Neutrophil (primary cell): ENCODE results near the gene TMEM131.

Experiments
- H3K27ac ChIP-seq: fragments of 200-600 bp; sonication (generic); 2 replicates; pipeline ENCODE4 v1.5.1; 2016; ENCODE audit warnings: mild to moderate bottlenecking, moderate library complexity
- H3K27me3 ChIP-seq: fragments of 200-600 bp; sonication (generic); 2 replicates; pipeline ENCODE4 v1.6.0; 2016; ENCODE audit warnings: mild to moderate bottlenecking
- H3K36me3 ChIP-seq: fragments of 200-600 bp; sonication (generic); 2 replicates; pipeline ENCODE4 v1.5.1; 2017
- H3K4me1 ChIP-seq, 2 experiments: fragments of 200-600 bp in 1 of 2; sonication (generic) in 1 of 2; 1 replicate in 1 of 2; 2 replicates in 1 of 2; pipeline versions ENCODE4 v1.5.1 to v1.6.1; 2013 to 2016; ENCODE audit warnings: low read depth in 1 of 2, low read length in 1 of 2, mild to moderate bottlenecking in 1 of 2, moderate library complexity in 1 of 2; ENCODE audit not compliant: control insufficient read depth in 1 of 2, insufficient read depth in 1 of 2
- H3K4me3 ChIP-seq, 2 experiments: fragments of 200-600 bp in 1 of 2; sonication (generic) in 1 of 2; 1 replicate in 1 of 2; 2 replicates in 1 of 2; pipeline ENCODE4 v1.5.1; 2013 to 2016; ENCODE audit warnings: low read depth in 1 of 2, low read length in 1 of 2, mild to moderate bottlenecking in 1 of 2, moderate library complexity in 1 of 2
- H3K9me3 ChIP-seq: fragments of 200-600 bp; sonication (generic); 2 replicates; pipeline ENCODE4 v1.5.1; 2016
- CTCF ChIP-seq: fragments of 200-600 bp; sonication (generic); IDR thresholded peaks from 2 replicates; pipeline ENCODE4 v1.5.1; 2016; ENCODE audit warnings: antibody characterized with exemption

Gene TMEM131

GRCh38 chr2:97935719-97936161 is 60.0 kb downstream of the TMEM131 start:
- Histone ChIP-seq H3K36me3 (no peaks in the 10 kb centered on the region), H3K4me3 (no peak overlapping the region), H3K27ac (no peak overlapping the region), H3K4me1 (peaks cover 15 to 24% of the 10 kb centered on the region in 2 experiments), H3K9me3 (no peaks in the 10 kb centered on the region), H3K27me3 (no peaks in the 10 kb centered on the region)
- TF ChIP-seq CTCF = no peak

DNA sequence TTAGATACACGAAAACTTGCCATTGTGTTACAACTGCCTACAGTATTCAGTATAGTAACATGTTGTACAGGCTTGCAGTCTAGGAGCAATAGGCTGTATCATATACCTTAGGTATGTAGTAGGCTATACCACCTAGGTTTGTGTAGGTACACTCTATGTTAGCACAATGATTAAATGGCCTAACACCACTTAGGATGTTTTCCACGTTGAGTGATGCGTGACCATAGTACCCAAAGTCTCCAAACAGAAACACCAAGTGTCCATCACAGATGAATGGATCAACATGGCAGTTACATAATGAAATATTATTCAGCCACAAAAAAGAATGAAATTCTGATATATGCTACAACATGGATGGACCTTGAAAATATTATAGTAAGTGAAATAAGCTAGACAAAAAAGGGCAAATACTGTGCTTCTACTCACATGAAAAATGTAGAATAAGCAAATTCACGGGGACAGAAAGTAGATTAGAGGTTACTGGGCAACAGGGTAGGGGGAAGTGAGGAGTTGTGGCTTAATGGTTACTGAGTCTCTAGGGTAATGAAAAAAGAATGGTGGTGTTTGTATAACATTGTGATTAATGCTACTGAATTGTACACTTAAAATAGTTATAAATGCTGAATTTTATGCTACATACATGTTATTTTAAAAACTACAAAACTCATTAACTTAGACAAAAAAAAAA is 62.6 kb downstream of the TMEM131 start:
- no peaks in the 10 kb centered on the region for H3K36me3 ChIP-seq
- H3K4me3 ChIP-seq = no peak overlapping the region
- peaks cover 31 to 40% of the 10 kb centered on the region in 2 experiments for H3K4me1 ChIP-seq
- no peak for TF ChIP-seq CTCF
- no peaks in the 10 kb centered on the region for H3K27me3 ChIP-seq
- no peaks in the 10 kb centered on the region for H3K9me3 ChIP-seq
- H3K27ac ChIP-seq = peak overlapping the region; percentile 86

DNA sequence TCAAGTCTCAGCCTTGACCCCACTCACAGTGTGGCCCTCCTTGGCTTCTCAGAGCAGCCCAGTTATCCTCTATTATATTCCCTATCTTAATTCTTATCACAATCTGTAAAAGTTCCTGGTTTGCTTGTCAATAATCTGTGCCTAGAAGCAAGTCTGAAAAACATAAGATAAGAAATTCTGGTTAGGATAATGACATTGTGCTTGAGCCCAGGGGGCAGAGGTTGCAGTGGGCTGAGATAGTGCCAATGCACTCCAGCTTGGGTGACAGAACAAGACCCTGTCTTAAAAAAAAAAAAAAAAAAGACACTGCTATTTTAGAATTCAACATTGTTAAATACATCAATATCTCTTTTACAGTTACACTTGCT is 63.9 kb downstream of the TMEM131 start:
- Histone ChIP-seq H3K27ac (peak overlapping the region; percentile 86), H3K36me3 (no peaks in the 10 kb centered on the region), H3K9me3 (no peaks in the 10 kb centered on the region), H3K4me1 (peaks cover 35 to 45% of the 10 kb centered on the region in 2 experiments), H3K4me3 (peak overlapping the region in 1 of 2 experiments; percentile 4), H3K27me3 (no peaks in the 10 kb centered on the region)
- no peak for TF ChIP-seq CTCF

DNA sequence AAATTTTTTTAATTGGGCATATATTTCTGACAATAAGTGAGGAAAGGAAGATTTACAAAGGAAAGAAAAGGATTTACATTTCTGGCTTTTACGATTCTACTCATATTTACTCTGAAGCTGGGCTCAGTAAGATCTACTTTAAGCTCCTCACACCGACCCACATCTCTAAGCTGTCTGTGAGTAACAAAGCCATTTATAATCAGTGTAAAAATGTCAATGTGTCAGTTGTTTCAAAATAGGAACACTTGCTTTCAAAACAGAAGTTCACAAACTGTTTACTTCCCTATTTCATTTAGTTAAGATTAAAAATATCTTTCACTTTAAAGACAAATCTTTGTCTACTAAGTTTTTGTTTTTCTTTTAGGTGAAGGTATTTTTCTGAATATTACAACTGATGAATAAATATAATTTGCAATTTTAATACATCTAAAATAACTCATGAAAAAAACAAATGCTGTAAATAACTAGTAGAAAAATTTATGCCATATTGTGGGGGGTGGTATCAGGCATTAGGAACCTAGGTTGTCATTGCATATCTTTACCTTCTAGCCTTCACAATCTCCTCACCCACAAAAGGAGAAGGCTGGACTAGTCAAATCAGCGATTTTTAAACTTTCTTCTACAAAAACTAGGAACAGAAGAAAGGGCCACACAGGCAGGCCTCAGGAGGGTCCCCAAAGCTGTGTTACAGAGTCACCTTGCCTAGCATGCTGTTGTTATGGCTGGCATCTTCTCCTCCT is 64.5 kb downstream of the TMEM131 start:
- no peaks in the 10 kb centered on the region for H3K27me3 ChIP-seq
- H3K36me3 ChIP-seq = no peaks in the 10 kb centered on the region
- no peak for TF ChIP-seq CTCF
- H3K9me3 ChIP-seq = no peaks in the 10 kb centered on the region
- H3K27ac ChIP-seq = peak overlapping the region; percentile 86
- peaks cover 40 to 51% of the 10 kb centered on the region in 2 experiments for H3K4me1 ChIP-seq
- H3K4me3 ChIP-seq = peak overlapping the region; percentile 4 to 7

- Histone ChIP-seq H3K36me3 (peaks cover 12% of the 10 kb centered on the region), H3K27ac (no peak overlapping the region), H3K9me3 (no peaks in the 10 kb centered on the region), H3K4me3 (no peak overlapping the region), H3K4me1 (peaks cover 40 to 52% of the 10 kb centered on the region in 2 experiments), H3K27me3 (no peaks in the 10 kb centered on the region)
- TF ChIP-seq CTCF = no peak
Measured at GRCh38 chr2:97928591-97928990, 67.2 kb downstream of the TMEM131 start.
